ENCODE results near the gene SERPINA12.

The SERPINA12 gene

DNA sequence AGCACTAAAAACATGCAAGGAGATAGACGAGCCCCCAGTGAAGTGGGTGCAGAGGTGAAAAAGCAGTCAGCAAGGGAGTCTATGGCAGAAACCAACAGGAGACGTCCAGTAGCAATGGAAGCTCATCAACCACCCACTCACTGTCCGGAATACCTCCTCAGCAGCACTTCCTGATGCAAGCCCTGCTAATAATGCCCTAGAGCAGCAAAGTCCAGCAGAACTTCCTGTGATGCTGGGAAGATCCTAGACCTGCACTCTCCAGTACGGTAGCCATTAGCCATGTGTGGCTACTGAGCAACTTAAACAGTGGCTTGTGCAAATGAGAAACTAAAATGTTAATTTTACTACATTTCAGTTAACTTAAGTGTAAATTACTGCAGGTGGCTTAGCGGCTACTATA lies 44.2 kb downstream of the SERPINA12 start:
- no peak for DNase-seq (ENCODE audit: low read depth in 2 of 2)

DNA sequence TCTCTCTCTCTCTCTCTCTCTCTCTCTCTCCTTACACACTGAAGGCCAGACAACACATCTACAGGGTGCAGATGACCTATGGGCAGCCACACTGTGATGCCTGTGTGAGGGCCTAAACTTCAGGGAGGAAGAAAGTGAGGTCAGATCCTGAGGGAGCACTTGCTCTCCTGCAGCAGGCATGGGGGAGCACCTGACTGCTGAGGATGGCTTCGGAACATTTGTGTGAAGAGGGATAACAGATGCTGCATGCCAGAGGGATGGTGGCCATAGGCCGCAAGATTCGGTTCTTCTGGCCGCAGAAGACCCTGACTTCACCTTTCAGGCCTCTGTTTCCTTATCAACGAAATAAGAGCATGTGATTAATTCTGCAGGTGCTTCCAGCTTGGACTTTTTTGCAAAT lies 45.0 kb downstream of the SERPINA12 start:
- DNase-seq (ENCODE audit: low read depth in 2 of 2) = no peak

- DNase-seq (ENCODE audit: low read depth in 2 of 2) = no peak
Measured at GRCh38 chr14:94462763-94463572, 46.3 kb downstream of the SERPINA12 start.

DNA sequence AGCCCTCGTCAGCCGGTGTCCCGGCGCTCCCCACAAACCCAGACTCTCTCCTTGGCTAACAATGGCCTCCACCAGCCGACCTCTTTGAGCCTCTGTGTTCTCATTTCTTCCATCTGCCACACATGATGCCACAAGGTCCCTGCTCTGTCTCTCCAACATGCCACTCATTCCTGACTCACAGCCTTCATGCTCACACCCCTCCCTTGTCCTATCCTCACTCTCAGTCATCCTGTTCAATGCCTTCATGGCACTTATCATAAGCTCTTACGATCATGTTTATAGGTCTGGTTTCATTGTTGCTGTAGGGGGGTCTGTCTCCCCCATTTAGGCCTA lies 47.1 kb downstream of the SERPINA12 start:
- no peak for DNase-seq (ENCODE audit: low read depth in 2 of 2)

- DNase-seq (ENCODE audit: low read depth in 2 of 2) = no peak
Measured at GRCh38 chr14:94461526-94462218, 47.6 kb downstream of the SERPINA12 start.

DNA sequence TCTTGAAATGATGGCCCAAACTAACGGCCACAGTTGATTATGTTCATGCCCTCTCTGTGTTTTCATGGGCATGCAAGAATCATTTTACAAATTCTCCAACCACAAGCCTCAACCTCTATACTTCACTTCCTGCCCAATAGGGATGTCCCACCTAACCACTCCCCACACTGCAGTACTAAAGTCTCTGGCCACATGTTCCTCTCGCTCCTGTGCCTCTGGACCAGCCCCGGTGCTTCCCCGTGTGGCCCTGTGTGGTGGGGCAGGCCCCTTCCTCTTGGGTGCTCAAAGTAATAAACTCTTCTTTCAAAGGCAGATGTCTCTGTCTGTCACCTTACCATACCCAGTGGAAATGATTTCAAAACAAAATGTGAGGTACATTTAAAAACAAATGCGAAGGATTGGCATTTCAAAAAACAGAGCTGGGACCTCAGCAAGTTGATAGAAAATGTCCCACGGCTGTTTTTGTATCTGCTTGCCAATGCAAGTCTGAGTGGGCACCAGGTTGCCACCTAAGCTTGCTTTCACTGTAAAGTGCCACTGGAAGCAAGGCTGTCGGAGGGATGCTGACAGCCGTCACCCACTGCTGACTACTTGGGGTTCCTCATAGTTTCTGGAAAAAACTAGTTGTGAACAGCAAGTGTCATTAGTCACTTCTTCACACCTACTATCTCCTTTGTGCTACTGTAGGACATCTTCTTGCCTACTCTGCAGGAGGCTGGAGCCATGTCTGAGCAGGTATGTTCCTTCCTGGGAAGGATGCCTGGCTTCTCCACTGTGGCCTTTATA lies 48.4 kb downstream of the SERPINA12 start:
- no peak for DNase-seq (ENCODE audit: low read depth in 2 of 2)

- no peak for DNase-seq (ENCODE audit: low read depth in 2 of 2)
Measured at GRCh38 chr14:94458558-94459205, 50.6 kb downstream of the SERPINA12 start.

- no peak for DNase-seq (ENCODE audit: low read depth in 2 of 2)
Measured at GRCh38 chr14:94458096-94458495, 51.2 kb downstream of the SERPINA12 start.

GRCh38 chr14:94455928-94456327 lies 53.3 kb downstream of the SERPINA12 start:
- no peak for DNase-seq (ENCODE audit: low read depth in 2 of 2)

- no peak for DNase-seq (ENCODE audit: low read depth in 2 of 2)
Measured at GRCh38 chr14:94451826-94452225, 57.4 kb downstream of the SERPINA12 start.

DNA sequence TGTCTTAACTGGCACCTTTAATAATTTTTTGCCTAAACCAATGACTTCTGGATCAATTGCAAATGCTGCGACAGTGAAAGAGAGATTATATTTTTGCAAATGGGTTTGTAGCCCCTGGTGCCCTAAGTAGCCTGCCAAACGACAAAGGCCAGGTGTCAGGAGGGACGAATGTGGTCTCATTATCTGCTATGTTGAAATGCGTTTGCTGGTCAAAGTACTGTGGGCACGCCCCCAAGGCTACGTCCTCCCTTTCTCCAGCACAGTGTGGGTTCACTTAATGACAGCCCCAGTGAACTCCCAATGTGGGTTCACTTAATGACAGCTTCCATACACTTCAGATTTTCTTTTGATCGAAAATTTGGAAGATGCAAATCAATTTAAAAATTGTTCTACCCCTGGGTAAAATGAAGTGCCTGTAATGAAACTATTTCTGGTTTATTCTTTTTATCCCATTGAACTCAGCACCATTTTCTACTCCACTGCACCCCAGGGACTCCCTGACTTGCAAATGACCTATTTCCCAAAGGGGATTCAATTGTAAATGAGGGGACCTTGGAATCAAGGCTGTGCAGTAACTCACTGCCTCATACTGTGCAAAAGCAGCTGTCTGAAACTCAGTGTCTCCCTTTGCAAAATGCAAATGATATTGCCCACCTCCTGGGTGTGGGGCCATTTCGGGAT lies 58.0 kb downstream of the SERPINA12 start:
- DNase-seq (ENCODE audit: low read depth in 2 of 2) = no peak

GRCh38 chr14:94450722-94451090 lies 58.6 kb downstream of the SERPINA12 start:
- DNase-seq (ENCODE audit: low read depth in 2 of 2) = no peak

DNA sequence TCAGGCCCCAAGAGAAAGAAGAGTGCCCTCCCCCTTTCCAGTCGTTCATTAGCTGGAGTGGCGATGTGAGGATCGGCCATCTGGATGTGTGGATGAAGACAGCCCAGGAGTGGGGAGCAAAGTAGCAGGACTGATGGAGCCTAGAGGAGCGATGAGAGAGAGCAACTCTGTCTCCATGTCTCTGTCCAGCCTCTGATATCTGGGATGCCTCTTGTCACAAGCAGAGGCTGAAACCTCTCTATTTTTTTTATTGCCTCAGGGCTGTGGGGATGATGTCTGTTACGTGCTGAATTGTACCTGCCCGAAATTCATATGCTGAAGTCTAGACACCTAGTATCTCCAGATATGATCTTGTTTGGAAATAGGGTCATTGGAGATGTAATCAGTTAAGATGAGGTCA lies 59.3 kb downstream of the SERPINA12 start:
- DNase-seq (ENCODE audit: low read depth in 2 of 2) = no peak

DNA sequence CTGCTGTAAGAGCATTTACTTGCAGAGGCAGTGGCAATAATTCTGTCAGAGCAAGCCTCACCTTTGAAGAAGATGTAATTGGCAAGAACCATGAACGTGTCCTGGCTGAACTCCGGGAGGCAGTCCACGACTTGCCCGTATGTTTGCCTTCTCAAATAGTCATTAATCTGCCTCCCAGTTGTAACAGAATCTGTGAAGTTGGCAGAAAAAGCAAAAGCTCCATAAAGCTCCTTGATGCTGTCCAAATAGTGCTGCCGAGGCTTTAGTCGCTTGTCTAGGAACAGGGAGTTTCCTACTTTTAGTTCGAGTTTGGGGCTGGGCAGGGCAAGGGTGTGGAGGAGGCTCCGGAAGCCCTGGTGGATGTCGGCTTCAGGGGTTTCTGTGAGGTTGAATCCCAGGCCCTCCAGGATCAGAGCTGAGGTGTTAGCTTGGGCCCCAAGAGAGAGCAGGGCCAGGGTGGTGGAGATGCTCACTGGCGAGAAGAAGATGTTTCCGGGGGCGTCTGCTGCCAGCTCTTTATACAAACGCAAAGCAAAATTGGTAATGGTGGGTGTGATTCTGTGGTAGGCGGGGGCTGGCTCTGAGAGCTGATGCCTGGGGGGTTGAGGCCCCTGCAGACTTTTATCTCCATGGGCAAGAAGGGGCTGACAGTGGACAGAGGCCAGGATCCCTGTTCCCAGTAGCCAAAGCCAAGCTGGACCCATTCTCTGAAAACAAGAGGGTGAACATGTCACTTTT lies 61.0 kb downstream of the SERPINA12 start:
- DNase-seq (ENCODE audit: low read depth in 2 of 2) = no peak

- DNase-seq (ENCODE audit: low read depth in 2 of 2) = no peak
Measured at GRCh38 chr14:94447206-94447605, 62.1 kb downstream of the SERPINA12 start.

GRCh38 chr14:94446126-94446525 lies 63.1 kb downstream of the SERPINA12 start:
- DNase-seq (ENCODE audit: low read depth in 2 of 2) = no peak

- no peak for DNase-seq (ENCODE audit: low read depth in 2 of 2)
Measured at GRCh38 chr14:94445003-94445402, 64.3 kb downstream of the SERPINA12 start.

GRCh38 chr14:94441531-94442205 lies 67.6 kb downstream of the SERPINA12 start:
- no peak for DNase-seq (ENCODE audit: low read depth in 2 of 2)

GRCh38 chr14:94441130-94441529 lies 68.1 kb downstream of the SERPINA12 start:
- DNase-seq (ENCODE audit: low read depth in 2 of 2) = no peak

GRCh38 chr14:94439453-94440057 lies 69.7 kb downstream of the SERPINA12 start:
- DNase-seq (ENCODE audit: low read depth in 2 of 2) = no peak

Data from stimulated activated CD4-positive, alpha-beta T cell treated with anti-CD3 and anti-CD28 coated beads, Interleukin-1b, Interleukin-23, amount 100 ng/mL, for 1 hour (primary cell).